Measurements from ENCODE around the gene CBX5.

- TF ChIP-seq, protein P1, sequence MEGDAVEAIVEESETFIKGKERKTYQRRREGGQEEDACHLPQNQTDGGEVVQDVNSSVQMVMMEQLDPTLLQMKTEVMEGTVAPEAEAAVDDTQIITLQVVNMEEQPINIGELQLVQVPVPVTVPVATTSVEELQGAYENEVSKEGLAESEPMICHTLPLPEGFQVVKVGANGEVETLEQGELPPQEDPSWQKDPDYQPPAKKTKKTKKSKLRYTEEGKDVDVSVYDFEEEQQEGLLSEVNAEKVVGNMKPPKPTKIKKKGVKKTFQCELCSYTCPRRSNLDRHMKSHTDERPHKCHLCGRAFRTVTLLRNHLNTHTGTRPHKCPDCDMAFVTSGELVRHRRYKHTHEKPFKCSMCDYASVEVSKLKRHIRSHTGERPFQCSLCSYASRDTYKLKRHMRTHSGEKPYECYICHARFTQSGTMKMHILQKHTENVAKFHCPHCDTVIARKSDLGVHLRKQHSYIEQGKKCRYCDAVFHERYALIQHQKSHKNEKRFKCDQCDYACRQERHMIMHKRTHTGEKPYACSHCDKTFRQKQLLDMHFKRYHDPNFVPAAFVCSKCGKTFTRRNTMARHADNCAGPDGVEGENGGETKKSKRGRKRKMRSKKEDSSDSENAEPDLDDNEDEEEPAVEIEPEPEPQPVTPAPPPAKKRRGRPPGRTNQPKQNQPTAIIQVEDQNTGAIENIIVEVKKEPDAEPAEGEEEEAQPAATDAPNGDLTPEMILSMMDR (IDR thresholded peaks at IDR 0.05) = no peak
- no peak for TF ChIP-seq POLR2AphosphoS5 (IDR thresholded peaks at IDR 0.05)
These were observed 63.7 kb downstream of the CBX5 start for GRCh38 chr12:54215989-54216796.

Measured in sigmoid colon (tissue), 4 donors.